Stimulated activated naive CD8-positive, alpha-beta T cell treated with anti-CD3 and anti-CD28 coated beads, Interleukin-15, Interleukin-2, amounts not matched to agents 100 U/mL and 50 U/mL, for 24 hours (primary cell): Measurements from ENCODE around the gene CYP4F8.
"Not testable (repeated sequence)": the region's sequence is repeated elsewhere in the genome, so short reads cannot be mapped to it uniquely, and the experiment has no call there.

Source experiments
- ATAC-seq: fragments of 150-1000 bp; cut with Tn5 transposase; one replicate; pipeline ENCODE4 v1.10.0; 2021
- DNase-seq: peaks from one replicate; pipeline ENCODE4 v3.0.0; 2021

CYP4F8 gene

GRCh38 chr19:15644066-15644741, 29.2 kb downstream of the CYP4F8 start:
- ATAC-seq (no peak), DNase-seq (no peak)

DNA sequence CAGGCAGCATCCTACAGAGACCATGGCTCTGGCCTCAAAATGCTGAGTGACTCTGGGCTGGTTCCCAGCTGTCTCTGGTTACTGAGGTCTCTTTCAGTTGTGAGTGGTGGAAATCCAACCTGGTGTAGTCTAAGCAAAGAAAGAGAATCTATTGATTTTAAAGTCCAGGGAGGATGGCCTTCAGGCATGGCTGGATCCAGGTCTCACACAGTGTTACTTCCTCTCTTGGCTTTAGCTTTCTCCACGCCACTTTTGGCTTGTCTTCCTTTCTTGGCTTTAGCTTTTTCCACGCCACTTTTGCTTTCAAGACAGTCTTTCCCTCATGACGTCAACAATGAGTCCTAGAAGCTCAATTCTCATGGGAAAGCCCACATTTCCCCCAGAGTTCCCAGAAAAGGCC, 29.8 kb downstream of the CYP4F8 start:
- DNase-seq, result no peak
- no peak for ATAC-seq

DNA sequence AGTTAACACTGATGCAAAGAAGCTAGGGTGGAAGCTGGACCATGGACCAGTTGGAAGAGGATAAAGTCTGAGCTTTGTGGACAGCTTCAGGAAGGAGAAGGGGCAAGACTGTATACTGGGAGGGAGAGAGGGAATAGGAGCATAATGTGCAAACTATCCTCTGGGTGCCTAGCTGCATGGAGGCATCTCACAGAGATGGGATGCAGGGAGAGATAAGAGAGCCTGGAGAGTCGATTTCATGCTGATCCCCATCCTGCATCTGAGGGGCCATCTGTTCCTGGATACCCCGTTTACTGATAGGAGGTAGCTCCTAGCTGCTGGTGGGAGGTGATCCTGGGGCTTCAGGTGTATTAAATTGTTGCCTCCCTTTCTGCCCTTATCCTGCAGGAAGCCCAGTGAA, 34.5 kb downstream of the CYP4F8 start:
- no peak for ATAC-seq
- no peak for DNase-seq

DNA sequence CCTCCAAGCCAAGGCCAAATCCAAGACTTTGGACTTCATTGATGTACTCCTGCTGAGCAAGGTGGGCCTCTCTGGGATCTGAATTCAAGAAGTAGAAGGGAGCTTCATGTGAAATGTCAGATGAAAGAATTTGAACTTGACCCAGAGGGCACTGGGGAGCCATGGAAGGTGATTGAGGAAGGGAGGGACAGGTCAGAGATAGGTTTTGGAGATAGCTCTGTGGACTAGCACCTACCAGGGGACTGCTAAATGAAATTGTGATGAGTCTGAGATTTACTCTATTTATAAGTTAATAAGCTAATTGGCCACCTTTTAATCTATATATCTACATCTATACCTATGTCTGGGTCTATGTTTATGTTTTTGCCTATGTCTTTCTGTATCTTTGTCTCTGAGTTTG, 35.1 kb downstream of the CYP4F8 start:
- not testable (repeated sequence) for DNase-seq, ATAC-seq

DNA sequence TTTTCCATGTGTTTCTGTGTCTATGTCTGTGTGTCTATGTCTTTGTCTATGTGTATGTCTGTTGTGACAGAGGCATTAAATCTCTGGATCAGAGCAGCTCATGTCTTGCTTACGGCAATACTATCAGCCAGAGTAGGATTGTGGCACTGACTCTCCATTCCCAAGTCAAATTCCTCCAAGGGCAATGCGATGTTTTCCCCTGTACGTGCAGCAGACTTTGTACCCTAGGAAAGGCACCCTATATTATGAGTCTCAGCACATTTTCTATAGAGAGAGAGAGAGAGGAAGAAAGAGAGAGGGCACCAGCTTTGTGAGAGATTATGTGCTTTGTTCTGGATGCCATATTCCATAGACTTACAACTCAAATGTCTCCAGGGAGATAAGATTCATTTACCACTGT, 36.8 kb downstream of the CYP4F8 start:
- ATAC-seq (no peak), DNase-seq (no peak)

DNA sequence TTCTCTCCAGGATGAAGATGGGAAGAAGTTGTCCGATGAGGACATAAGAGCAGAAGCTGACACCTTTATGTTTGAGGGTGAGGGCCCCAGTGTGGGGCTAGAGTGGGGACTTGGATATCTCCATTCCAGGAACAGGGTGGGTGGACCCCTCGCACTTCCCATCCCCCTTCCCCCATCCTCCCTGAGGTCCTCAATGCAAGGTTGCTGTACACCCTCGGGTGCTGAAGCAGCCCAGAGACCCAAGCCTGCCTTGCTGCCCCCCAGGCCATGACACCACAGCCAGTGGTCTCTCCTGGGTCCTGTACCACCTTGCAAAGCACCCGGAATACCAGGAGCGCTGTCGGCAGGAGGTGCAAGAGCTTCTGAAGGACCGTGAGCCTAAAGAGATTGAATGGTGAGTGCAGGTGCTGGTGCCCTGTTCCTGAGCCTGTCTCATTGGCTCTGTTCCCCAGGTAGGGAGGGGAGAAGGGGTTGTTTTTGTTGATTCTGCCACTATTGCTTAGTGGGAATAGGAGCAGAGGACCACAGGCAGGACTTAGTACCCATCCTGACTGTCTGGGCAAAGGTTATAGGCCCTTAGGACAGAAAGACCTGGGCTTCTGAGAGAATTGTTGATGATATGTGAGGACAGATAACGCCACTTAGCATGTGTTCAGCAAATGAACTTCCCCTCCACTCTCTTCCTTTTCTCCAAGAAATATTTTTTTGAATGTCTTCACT, 37.7 kb downstream of the CYP4F8 start:
- ATAC-seq (no peak), DNase-seq (no peak)

- no peak for ATAC-seq
- DNase-seq, result no peak
Measured at GRCh38 chr19:15656467-15656866, 41.4 kb downstream of the CYP4F8 start.

DNA sequence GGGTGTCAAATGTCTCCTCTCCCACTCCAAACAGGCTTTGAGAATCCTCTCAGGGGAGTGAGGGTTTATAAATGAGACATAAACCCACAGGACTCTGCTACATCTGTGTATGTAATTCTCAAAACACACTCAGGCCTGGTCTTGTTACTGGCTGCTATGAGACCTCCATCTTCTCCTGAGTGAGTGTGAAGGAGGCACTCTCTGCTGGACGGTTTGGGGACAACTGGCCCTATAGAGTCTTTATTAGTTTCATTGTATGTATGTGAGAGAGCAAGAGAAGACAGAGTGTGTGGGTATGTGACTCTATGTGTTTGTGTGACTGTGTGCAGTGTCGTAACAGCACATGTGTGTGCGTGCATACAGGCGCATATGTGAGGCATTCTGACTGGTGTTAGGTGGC, 48.2 kb downstream of the CYP4F8 start:
- ATAC-seq (no peak), DNase-seq (no peak)

DNA sequence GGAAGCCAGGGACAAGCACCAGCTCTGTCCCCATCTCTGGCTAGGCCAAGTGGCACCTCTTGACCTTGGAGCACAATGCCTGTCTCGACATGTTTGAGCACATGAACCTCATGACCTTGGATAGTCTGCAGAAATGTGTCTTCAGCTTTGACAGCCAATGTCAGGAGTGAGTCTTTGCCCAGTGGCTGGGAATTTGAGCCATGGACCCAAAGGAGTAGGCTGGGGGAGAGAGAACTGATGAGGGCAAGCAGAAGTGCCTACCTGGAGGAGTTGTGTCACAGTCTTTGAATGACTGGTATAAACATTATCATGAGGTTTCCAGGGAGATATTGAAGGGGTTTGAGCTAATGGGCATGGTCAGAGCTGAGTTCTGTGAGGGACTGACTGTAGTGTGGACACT, 51.2 kb downstream of the CYP4F8 start:
- ATAC-seq, result no peak
- DNase-seq, result no peak

GRCh38 chr19:15666883-15667282, 51.9 kb downstream of the CYP4F8 start:
- no peak for ATAC-seq
- no peak for DNase-seq

- no peak for ATAC-seq
Measured at GRCh38 chr19:15669440-15669839, 54.4 kb downstream of the CYP4F8 start.

DNA sequence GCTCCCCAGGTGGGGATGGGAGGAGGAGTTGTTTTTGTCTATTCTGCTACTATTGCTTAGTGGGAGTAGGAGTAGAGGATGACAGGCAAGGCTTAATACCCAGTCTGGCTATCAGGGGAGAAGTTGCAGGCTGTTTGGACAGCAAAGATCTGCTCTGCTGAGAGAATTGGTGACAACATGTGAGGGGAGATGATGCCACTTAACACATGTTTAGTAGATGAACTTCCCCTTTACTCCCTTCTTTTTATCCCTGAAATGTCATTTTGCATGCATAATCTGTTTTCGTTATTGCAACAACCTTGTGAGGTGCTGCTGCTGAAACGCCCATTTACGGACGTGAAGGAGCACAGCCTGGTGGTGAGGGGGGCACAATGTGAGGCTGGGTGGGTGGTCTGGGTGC, 54.9 kb downstream of the CYP4F8 start:
- no peak for ATAC-seq
- DNase-seq, result no peak

More at GRCh38 chr19:15669440-15669839, 54.4 kb downstream of the CYP4F8 start:
- no peak for DNase-seq

GRCh38 chr19:15671237-15671821, 56.3 kb downstream of the CYP4F8 start:
- no peak for ATAC-seq

GRCh38 chr19:15671891-15672579, 57.0 kb downstream of the CYP4F8 start:
- no peak for ATAC-seq
- DNase-seq, result no peak

More at GRCh38 chr19:15671237-15671821, 56.3 kb downstream of the CYP4F8 start:
- DNase-seq, result no peak

- DNase-seq (peak; percentile 28), ATAC-seq (peak; percentile 32)
Measured at GRCh38 chr19:15672580-15673175, 57.7 kb downstream of the CYP4F8 start, which contains the start of gene CYP4F12. Gene CYP4F12 (plus strand): TSS chr19:15673087. CDS start chr19:15673530, 443 bp downstream.

DNA sequence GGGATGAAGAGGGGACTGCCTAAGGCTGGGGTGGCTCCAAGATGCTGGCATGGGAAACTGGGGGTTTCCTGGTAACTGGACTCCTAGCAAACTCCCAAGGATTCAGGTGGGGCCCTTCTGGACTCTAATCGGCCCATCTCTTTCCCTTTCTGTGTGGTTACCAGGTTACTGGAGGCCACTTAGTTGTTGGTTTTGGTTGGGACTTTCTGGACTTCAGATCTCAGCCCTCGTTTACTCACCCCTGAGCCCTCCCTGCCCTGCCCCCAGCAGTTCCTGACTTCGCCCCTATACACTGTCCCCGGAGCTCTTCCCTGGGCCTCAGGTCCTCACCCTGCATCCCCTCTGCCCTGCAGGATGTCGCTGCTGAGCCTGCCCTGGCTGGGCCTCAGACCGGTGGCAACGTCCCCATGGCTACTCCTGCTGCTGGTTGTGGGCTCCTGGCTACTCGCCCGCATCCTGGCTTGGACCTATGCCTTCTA, 58.2 kb downstream of the CYP4F8 start:
- ATAC-seq, result peak; percentile 28
- DNase-seq, result peak; percentile 10

- no peak for DNase-seq
- no peak for ATAC-seq
Measured at GRCh38 chr19:15675560-15675959, 60.5 kb downstream of the CYP4F8 start.

- DNase-seq (no peak), ATAC-seq (no peak)
Measured at GRCh38 chr19:15679089-15679488, 64.1 kb downstream of the CYP4F8 start.

- not testable (repeated sequence) for ATAC-seq, DNase-seq
Measured at GRCh38 chr19:15679865-15680264, 64.8 kb downstream of the CYP4F8 start.
